Bone marrow (tissue), 2 donors: ENCODE results near the gene NXPH3.

Source experiments
- DNase-seq, 2 donors: peaks; one replicate each; lab custom pipeline; 2025; lab: John Stamatoyannopoulos, UW

NXPH3 gene

GRCh38 chr17:49592263-49592662, 16.6 kb downstream of the NXPH3 start:
- DNase-seq: no peak

DNA sequence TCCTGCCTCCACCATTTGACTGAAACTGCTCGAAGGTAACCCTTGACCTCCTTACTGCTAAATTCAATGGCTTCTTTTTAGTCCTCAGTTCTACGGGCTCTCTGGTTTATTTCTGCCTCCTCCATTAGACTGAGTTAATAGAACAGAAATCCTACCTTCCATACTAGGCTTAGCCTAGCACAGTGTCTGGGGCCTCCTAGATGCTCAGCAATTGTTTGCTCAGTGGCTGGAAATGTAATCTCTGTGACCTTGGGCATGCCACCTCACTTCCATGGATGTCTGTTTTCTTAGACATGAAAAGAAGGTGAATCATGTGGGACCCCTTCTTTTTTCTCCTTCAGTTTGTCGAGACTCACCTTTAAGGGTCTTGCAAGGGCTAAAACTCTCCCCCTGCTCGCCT, 19.7 kb downstream of the NXPH3 start:
- DNase-seq: no peak

- DNase-seq: no peak
Observed at GRCh38 chr17:49595980-49596379, 20.3 kb downstream of the NXPH3 start.

DNA sequence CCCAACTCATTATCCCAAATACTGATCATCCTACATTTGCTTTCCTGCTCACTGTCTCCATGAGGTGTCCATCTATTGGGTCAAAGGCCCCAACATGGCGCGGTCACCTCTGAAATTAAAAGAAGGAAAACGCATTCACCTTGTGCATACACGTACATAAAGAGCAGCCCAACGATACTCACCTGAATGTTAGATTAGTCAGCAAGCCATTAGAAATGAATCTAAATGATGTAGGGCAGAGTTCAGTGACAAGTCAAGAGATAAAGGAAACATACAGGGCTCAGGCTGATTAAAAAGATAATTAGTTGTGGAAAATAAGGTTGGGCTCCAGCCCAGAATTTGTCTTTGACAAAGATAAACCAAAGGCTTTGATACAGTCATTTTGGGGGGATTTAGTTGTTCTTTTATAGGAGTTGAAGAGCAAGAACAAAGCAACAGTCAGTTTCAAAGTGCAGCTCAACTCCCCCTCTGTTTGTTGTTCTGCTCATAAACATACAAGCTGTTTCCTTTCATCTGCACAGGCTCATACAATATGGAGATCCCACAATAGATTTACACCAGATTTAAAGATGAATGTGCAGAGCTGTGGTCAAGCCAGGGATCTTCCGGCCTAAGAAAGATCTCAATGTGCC, 21.1 kb downstream of the NXPH3 start:
- no peak for DNase-seq

DNA sequence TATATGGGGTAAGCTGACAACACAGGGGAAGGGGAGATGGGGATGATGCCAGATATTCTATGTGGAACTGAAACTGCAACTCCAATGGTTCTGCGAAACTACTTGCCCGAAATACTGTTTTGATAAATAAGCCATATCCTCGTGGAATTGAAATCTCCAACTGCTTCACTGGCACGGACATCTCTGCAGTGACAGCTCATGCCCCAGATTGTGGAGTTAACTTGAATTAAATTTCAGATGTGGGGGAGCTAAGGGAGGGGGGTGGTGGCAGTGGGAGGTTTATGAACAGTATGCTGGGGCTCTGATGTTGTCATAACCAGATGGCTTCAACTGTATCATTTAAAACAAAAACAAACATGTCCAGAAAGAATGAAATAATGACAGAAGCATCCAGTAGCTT, 21.8 kb downstream of the NXPH3 start:
- no peak for DNase-seq

- DNase-seq: no peak
Observed at GRCh38 chr17:49597928-49598655, 22.4 kb downstream of the NXPH3 start.

DNA sequence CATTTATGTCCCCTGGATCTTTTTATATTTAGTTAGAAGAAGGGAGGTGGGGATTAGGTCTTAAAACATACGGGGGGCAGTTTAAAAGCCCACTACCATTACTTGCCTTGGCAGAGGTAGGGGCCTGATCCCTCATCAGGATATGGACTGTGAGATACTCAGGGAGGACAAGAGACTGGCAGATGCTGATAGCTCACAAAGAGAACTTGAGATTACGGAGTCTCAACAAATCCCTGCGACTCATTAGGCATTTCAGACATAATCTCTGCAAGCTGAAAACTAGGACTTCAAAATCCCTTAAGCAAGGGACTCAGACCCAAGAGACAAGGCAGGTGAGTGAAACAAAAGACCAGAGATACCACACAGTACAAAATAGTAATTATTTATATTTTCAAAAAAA, 23.2 kb downstream of the NXPH3 start:
- DNase-seq: no peak

- no peak for DNase-seq
Observed at GRCh38 chr17:49600949-49601348, 25.3 kb downstream of the NXPH3 start.

DNA sequence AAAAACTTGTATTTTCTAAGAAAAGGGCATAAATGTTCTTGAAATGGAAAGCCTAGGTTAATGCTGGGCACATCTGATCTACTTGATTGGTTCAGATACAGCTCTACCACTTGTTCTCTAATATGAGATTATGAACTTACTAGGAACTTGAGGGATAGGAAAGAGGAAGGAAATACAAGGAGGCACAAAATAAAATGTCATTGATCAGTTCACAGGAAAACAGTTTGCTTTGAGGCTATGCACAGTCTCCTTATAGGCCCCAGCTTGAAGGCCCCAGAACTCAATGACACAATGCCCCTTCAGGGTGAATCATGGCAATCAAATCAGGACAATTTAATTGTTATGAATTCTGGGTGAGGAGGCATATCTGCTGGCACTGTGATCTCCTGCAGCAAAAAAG, 27.1 kb downstream of the NXPH3 start:
- DNase-seq: peak in 1 of 2 donors; percentile 21

DNA sequence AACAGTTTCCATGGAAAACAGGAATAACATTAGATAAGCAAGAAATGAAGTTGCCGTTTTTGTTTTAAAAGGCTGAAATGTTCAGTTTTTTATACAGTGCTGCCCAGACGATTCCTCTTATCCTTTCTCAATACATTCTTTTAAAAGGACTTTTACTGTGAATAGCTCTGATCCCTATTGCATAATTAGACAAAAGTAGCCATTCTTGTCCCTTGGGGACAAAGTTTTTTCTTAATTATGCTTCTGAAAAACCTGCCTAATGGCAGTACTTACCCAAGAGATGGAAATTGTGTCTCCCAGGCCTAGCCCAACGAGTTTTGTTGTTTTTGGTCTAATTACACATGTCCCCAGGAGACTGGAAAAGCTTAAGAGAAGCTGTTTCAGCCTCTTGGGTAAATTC, 27.6 kb downstream of the NXPH3 start:
- DNase-seq: no peak

DNA sequence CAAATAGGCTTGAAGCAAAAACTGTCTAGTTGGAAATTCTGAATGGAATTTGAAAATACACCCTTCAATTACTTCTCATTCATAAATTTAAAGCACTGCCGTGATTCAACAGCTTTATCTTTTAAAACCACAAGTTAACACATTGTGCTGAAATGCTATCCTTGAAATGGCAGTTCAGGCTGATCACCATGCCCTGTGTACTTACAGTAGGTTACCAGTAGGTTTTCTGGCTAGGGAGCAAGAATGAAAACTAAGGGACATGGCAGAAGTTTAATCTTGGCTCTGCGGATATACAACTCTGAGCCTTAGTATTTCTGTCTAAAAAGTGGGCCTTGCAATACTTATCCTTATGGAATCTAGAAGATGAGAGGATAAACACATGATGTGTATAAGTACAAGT, 28.0 kb downstream of the NXPH3 start:
- DNase-seq: no peak

DNA sequence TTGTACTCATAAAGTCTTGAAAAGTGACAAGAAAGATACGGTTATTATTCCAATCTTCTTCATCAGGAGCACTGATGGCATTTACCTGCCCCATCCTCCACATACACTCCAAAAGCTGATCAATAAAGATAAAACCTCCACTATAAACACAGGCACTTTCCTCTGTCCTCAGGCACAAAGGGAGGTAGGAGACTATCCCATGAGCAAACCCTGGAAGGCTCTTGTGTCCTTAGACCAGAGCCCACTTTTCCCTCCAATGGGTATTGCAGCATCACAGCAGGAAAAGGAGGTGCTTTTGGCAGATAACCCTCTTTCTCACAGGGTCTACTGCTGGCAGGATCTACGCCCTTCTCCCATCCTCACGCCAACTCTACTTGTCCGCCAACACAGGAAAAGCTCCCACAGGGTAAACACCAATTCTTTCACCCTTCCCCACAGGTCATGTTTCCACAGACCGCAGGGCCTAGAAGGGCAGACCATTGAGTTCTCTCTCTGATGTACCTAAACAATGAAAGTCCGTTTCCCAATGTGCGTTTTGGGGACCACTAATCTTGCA, 28.7 kb downstream of the NXPH3 start:
- DNase-seq: no peak

- DNase-seq: no peak
Observed at GRCh38 chr17:49610883-49611584, 35.4 kb downstream of the NXPH3 start.

DNA sequence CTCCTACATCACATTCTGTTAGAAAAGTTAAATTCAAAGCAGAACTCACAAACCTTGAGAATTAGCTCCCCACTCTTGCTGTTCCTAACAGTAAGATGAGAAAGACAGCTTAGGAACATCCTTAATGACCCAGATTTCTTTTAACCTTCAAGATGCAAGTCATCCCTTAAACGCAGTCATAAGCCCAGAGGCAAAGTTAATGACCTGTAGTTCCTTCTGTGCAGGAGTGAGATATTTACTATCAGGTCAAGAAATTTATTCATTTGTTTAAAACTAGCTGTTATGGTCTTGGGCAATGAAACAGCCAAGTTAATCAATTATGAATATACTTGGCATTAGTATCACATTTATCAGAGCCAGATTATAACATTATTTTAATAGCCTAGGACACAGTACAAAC, 37.1 kb downstream of the NXPH3 start:
- no peak for DNase-seq

GRCh38 chr17:49613182-49613800, 37.6 kb downstream of the NXPH3 start:
- DNase-seq: no peak

DNA sequence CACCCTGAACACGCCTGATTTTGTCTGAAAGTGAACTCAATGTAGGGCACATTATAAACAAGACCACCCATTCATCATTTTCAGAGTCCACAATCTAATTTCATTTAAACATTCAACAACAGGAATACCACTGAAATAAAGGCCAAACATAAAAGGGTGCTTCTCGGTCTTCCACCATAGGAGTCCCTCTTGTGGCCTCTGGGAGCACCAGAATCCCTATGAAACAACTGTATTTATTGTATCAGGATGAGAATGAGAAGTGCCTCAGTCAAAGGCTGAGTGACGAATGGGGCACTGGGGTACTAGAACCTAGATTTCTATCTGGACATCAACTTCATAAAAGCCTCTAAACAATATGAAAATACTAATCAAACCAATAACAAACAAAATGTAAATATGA, 40.4 kb downstream of the NXPH3 start:
- DNase-seq: no peak

- no peak for DNase-seq
Observed at GRCh38 chr17:49616601-49617131, 41.0 kb downstream of the NXPH3 start.

DNA sequence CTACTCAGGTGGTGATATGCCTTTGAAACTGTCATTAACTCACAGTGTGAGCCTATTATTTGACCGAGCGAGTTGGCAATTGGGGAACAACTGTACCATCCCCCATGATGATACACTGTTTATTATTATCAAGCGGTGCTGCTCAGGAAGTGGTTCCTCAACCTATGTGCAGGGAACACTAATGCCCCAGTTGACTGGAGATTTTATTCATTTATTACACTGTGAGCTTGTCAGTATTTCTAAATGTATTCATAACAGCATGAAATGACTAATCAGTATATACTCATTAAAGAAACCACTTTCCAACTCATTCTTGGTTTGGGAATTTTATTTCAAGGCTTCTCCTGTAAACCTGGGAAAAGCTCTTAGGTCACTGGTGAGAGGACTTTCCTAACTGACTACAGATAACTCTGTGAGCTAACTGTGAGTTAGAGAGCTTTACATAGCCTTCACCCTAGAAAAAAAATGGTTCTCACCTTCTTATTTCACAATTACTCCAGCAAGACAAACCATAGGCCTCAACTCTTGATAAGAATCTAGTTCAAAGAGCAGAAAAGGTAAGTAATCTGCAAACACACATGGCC, 42.4 kb downstream of the NXPH3 start:
- DNase-seq: no peak

GRCh38 chr17:49621420-49621819, 45.7 kb downstream of the NXPH3 start:
- no peak for DNase-seq

DNA sequence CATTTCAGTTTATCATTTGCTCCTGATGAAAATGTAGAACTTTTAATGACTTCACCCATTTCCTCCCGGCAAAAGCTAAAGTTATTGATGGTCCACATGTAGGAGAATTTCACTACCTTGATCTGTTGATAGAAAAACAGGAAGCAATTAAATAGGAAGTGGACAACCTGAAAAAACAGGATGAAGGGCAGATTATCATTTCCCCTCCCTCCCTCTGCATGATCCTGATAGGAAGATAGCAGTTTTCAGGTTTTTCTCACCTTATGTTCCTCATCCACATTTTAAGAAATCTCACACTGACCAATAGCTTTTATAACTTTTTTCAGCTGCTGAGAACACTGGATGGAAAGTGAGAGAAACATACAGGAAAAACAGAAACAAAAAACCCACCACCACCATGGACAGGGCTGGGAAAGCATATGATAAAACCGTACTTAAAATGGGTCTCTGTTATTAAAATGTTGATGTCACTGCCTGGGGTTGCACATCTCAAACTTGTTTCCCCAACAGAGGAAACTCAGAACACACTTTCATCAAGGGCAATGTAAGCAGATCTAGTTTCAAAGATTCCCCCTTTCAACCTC, 46.4 kb downstream of the NXPH3 start:
- no peak for DNase-seq

GRCh38 chr17:49624896-49625295, 49.2 kb downstream of the NXPH3 start:
- no peak for DNase-seq

DNA sequence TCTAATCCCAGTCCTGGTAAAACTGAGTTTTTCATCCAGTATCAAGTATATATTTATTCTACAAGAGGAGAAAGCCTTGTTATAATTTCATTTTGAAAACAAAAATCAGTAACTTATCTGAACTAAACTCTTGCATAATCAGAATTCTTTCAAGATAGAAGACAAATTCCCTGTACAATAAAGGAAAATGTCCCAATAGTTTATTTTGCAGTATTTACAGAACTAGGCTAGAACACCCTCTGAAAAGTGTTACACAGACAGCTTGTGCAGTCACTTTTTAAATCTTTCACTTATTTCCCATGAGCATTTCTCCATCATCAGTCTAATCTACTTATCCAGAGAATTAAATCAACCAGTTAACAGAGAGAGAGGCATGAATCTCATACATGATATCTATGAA, 53.8 kb downstream of the NXPH3 start:
- no peak for DNase-seq
